ENCODE data around the gene ANKFN1.

The ANKFN1 gene

GRCh38 chr17:56325313-56326000 is 172.2 kb downstream of the ANKFN1 start:
- H3K27me3 ChIP-seq: no peaks in the 10 kb centered on the region
- TF ChIP-seq, protein P1, sequence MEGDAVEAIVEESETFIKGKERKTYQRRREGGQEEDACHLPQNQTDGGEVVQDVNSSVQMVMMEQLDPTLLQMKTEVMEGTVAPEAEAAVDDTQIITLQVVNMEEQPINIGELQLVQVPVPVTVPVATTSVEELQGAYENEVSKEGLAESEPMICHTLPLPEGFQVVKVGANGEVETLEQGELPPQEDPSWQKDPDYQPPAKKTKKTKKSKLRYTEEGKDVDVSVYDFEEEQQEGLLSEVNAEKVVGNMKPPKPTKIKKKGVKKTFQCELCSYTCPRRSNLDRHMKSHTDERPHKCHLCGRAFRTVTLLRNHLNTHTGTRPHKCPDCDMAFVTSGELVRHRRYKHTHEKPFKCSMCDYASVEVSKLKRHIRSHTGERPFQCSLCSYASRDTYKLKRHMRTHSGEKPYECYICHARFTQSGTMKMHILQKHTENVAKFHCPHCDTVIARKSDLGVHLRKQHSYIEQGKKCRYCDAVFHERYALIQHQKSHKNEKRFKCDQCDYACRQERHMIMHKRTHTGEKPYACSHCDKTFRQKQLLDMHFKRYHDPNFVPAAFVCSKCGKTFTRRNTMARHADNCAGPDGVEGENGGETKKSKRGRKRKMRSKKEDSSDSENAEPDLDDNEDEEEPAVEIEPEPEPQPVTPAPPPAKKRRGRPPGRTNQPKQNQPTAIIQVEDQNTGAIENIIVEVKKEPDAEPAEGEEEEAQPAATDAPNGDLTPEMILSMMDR (IDR thresholded peaks at IDR 0.05): no peak
- no peaks in the 10 kb centered on the region for H3K36me3 ChIP-seq
- no peak overlapping the region for H3K27ac ChIP-seq
- H3K4me3 ChIP-seq (ENCODE audit: low read depth in 1 of 2, low read length in 1 of 2): no peak overlapping the region
- no peaks in the 10 kb centered on the region for H3K9me3 ChIP-seq
- H3K4me1 ChIP-seq (ENCODE audit: control insufficient read depth in 1 of 2, insufficient read depth in 1 of 2, low read depth in 1 of 2, low read length in 1 of 2): peaks cover 3 to 9% of the 10 kb centered on the region in 2 experiments

DNA sequence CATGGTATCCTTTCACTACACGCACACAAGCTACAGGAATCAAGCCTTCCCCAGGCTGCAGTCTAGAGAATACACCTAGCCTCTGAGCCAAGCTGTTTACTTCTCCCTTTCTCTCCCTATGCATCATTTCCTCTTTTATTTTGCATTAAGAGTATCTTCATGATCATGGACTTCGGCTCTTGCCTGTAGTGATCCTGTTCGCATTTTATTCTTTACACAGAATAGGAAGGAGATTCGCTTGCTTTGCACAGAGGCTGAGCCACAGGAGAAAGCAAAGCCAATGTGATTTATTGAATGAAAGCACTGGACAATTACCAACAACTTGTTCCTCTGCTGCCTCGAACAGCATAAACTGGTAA is 172.7 kb downstream of the ANKFN1 start:
- TF ChIP-seq, protein P1 (IDR thresholded peaks at IDR 0.05): no peak
- Histone ChIP-seq H3K4me3 (ENCODE audit: low read depth in 1 of 2, low read length in 1 of 2) (no peak overlapping the region), H3K27ac (no peak overlapping the region), H3K4me1 (ENCODE audit: control insufficient read depth in 1 of 2, insufficient read depth in 1 of 2, low read depth in 1 of 2, low read length in 1 of 2) (peaks cover 3 to 10% of the 10 kb centered on the region in 2 experiments), H3K27me3 (no peaks in the 10 kb centered on the region), H3K9me3 (no peaks in the 10 kb centered on the region), H3K36me3 (no peaks in the 10 kb centered on the region)

DNA sequence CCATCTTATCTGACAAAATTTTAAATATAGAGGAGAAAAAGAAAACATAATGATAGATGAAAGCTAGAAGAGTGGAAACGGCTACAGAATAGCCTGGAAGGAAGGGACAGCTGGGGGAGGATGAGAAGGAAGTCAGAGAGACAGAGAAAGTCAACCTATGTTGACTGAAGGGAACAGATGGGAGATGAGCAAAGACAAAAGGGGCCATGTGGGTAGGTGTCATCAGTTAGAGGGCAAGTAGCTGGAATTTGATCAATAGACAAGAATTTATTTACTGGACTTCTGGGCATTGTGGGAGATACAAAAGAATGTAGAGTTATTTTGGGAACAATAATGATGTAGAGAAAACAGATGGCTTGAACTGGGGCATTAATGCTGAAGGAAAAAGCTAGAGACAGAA is 194.4 kb downstream of the ANKFN1 start:
- Histone ChIP-seq H3K27ac (no peak overlapping the region), H3K36me3 (no peaks in the 10 kb centered on the region), H3K4me3 (ENCODE audit: low read depth in 1 of 2, low read length in 1 of 2) (no peak overlapping the region), H3K4me1 (ENCODE audit: control insufficient read depth in 1 of 2, insufficient read depth in 1 of 2, low read depth in 1 of 2, low read length in 1 of 2) (no peaks in the 10 kb centered on the region), H3K27me3 (no peaks in the 10 kb centered on the region), H3K9me3 (no peaks in the 10 kb centered on the region)
- TF ChIP-seq, protein P1 (IDR thresholded peaks at IDR 0.05): no peak

GRCh38 chr17:56350592-56350991 is 197.3 kb downstream of the ANKFN1 start:
- Histone ChIP-seq H3K36me3 (no peaks in the 10 kb centered on the region), H3K27ac (no peak overlapping the region), H3K9me3 (no peaks in the 10 kb centered on the region), H3K27me3 (no peaks in the 10 kb centered on the region), H3K4me1 (ENCODE audit: control insufficient read depth in 1 of 2, insufficient read depth in 1 of 2, low read depth in 1 of 2, low read length in 1 of 2) (no peaks in the 10 kb centered on the region), H3K4me3 (ENCODE audit: low read depth in 1 of 2, low read length in 1 of 2) (no peak overlapping the region)
- TF ChIP-seq, protein P1 (IDR thresholded peaks at IDR 0.05): no peak

DNA sequence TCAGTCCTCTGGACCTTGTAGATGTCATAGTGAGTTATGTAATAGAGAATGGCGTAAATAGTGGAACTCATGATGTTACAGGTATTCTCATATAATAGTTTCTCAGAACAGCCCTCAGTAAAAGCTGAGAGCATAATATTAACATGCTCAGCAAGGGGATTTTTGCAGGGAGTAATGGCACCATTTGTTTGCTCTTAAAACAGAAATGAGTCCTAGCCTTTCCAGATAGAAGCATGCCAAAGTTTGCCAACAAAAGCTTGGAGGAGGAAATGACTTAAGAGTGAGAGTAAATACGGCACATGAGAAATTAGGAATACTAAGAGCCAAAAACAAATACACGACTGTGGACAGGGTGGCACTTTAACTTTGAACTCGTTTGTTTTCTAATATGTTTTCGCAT is 198.4 kb downstream of the ANKFN1 start:
- no peaks in the 10 kb centered on the region for H3K27me3 ChIP-seq

More for the DNA sequence above, 198.4 kb downstream of the ANKFN1 start:
- no peak overlapping the region for H3K27ac ChIP-seq
- H3K36me3 ChIP-seq: no peaks in the 10 kb centered on the region
- no peaks in the 10 kb centered on the region for H3K4me1 ChIP-seq (ENCODE audit: control insufficient read depth in 1 of 2, insufficient read depth in 1 of 2, low read depth in 1 of 2, low read length in 1 of 2)
- TF ChIP-seq, protein P1 (IDR thresholded peaks at IDR 0.05): no peak
- no peak overlapping the region for H3K4me3 ChIP-seq (ENCODE audit: low read depth in 1 of 2, low read length in 1 of 2)
- H3K9me3 ChIP-seq: no peaks in the 10 kb centered on the region
